ENCODE data around the gene SYCP3. TPM values are rescaled to one million over a fixed set of nuclear protein-coding genes. Genes with fewer than 3 reads are reported as not detected.

The SYCP3 gene
- total RNA-seq (10 to 100 TPM; 42.4 to 69.4 TPM), polyA plus RNA-seq (ENCODE audit: insufficient read depth, low read depth, low replicate concordance) (127 TPM)
- long read RNA-seq, donor 1, partial matches to known transcripts, result 46 of 81 reads
- long read RNA-seq, donor 1, other reads (novel, unspliced or antisense), result 32 of 81 reads
- long read RNA-seq, donor 2, partial matches to known transcripts, result 0 of 3 reads
- long read RNA-seq, donor 2, other reads (novel, unspliced or antisense), result 0 of 3 reads

- intact Hi-C loops (cut with DNase I; ENCODE audit: low total_unique reads), result no loop called here
- 50 to 87% methylated on average over 48 to 57 of the region's 57 CpGs for WGBS, 2 donors
- no peaks in the 10 kb centered on the region for H3K4me1 ChIP-seq
These were observed at the start of gene SYCP3 for GRCh38 chr12:101738920-101739665. TSS of gene SYCP3 (minus strand) at chr12:101739462. CDS start at chr12:101737935, 1,527 bp downstream.

DNA sequence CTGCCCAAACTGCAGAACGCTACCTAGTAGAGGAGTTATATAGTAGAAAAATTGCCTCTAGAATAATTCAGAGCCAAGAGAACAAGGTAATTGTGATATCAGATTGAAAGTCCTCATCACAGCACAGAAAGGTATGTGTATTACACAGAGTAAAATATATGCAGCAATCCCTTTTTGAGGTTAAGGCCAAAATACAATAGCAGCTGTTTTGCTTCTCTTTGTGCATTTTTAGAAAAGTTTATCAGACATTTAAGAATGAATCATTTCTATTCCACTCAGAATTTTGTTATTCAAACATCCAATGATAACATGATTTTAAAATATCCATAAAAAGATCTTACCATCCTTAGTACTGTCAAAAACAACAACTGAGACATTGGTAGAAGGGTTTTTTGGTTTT is 46.4 kb upstream of the SYCP3 start:
- intact Hi-C loops (cut with DNase I; ENCODE audit: low total_unique reads), result no loop called here
- no peaks in the 10 kb centered on the region for H3K36me3 ChIP-seq (ENCODE audit: low read depth, missing control alignments)
- no peaks in the 10 kb centered on the region for H3K27me3 ChIP-seq
- DNase-seq, result no peak
- TF ChIP-seq, protein P1, sequence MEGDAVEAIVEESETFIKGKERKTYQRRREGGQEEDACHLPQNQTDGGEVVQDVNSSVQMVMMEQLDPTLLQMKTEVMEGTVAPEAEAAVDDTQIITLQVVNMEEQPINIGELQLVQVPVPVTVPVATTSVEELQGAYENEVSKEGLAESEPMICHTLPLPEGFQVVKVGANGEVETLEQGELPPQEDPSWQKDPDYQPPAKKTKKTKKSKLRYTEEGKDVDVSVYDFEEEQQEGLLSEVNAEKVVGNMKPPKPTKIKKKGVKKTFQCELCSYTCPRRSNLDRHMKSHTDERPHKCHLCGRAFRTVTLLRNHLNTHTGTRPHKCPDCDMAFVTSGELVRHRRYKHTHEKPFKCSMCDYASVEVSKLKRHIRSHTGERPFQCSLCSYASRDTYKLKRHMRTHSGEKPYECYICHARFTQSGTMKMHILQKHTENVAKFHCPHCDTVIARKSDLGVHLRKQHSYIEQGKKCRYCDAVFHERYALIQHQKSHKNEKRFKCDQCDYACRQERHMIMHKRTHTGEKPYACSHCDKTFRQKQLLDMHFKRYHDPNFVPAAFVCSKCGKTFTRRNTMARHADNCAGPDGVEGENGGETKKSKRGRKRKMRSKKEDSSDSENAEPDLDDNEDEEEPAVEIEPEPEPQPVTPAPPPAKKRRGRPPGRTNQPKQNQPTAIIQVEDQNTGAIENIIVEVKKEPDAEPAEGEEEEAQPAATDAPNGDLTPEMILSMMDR (IDR thresholded peaks at IDR 0.05), result no peak
- TF ChIP-seq POLR2A (IDR thresholded peaks at IDR 0.05), result no peak
- no peak overlapping the region for H3K4me3 ChIP-seq
- no peaks in the 10 kb centered on the region for H3K9me3 ChIP-seq
- H3K4me1 ChIP-seq, result no peaks in the 10 kb centered on the region
- H3K27ac ChIP-seq, result no peak overlapping the region
- WGBS, 2 donors, result 84 to 100% methylated on average over 1 of the region's 1 CpG

More at GRCh38 chr12:101738920-101739665, at the start of gene SYCP3:
- Histone ChIP-seq H3K27ac (peak within 1 kb of the TSS; percentile 16 to 60), H3K9me3 (no peaks in the 10 kb centered on the region), H3K4me3 (peak within 1 kb of the TSS; percentile 53 to 56), H3K36me3 (ENCODE audit: low read depth, missing control alignments) (no peaks in the 10 kb centered on the region), H3K27me3 (no peaks in the 10 kb centered on the region)
- TF ChIP-seq POLR2A (IDR thresholded peaks at IDR 0.05), result peak; percentile 33
- TF ChIP-seq, protein P1 (IDR thresholded peaks at IDR 0.05), result no peak
- peak; percentile 78 for DNase-seq

- 85 to 90% methylated on average over 1 of the region's 1 CpG for WGBS, 2 donors
- H3K4me1 ChIP-seq, result no peaks in the 10 kb centered on the region
- no peak for DNase-seq
- H3K9me3 ChIP-seq, result no peaks in the 10 kb centered on the region
- H3K27me3 ChIP-seq, result no peaks in the 10 kb centered on the region
- intact Hi-C loops (cut with DNase I; ENCODE audit: low total_unique reads), result no loop called here
- no peaks in the 10 kb centered on the region for H3K36me3 ChIP-seq (ENCODE audit: low read depth, missing control alignments)
- H3K4me3 ChIP-seq, result no peak overlapping the region
- TF ChIP-seq, protein P1 (IDR thresholded peaks at IDR 0.05), result no peak
- no peak for TF ChIP-seq POLR2A (IDR thresholded peaks at IDR 0.05)
- no peak overlapping the region for H3K27ac ChIP-seq
These were observed 45.1 kb upstream of the SYCP3 start for GRCh38 chr12:101784376-101784775.

DNA sequence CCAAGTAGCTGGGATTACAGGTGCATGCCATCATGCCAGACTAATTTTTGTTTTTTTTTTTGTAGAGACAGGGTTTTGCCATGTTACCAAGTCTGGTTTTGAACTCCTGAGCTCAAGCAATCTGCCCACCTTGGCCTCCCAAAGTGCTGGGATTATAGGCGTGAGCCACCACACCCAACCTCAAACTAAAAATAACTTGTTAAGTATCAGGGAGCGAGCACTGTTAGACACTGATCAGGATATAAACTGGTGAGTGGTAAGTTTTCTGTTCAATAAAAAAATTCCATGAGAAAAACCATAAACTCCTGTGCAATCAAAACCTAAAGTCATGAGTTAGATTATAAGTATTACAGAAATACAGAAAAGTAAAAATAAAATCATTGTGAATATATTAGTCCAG is 44.6 kb upstream of the SYCP3 start:
- Histone ChIP-seq H3K9me3 (no peaks in the 10 kb centered on the region), H3K36me3 (ENCODE audit: low read depth, missing control alignments) (no peaks in the 10 kb centered on the region), H3K27me3 (no peaks in the 10 kb centered on the region), H3K4me3 (no peak overlapping the region), H3K27ac (no peak overlapping the region), H3K4me1 (no peaks in the 10 kb centered on the region)
- WGBS, 2 donors, result 89 to 94% methylated on average over 2 of the region's 2 CpGs
- no peak for DNase-seq
- intact Hi-C loops (cut with DNase I; ENCODE audit: low total_unique reads), result no loop called here
- TF ChIP-seq POLR2A (IDR thresholded peaks at IDR 0.05), result no peak
- TF ChIP-seq, protein P1 (IDR thresholded peaks at IDR 0.05), result no peak
